Activated CD8-positive, alpha-beta memory T cell treated with anti-CD3 and anti-CD28 coated beads for 48 hours (primary cell): ENCODE results near the gene IL10RA.
"Not testable (repeated sequence)": the region's sequence is repeated elsewhere in the genome, so short reads cannot be mapped to it uniquely, and the experiment has no call there.

Experiments used
- DNase-seq, 3 experiments: peaks; one replicate each; pipeline ENCODE4 v3.0.0-alpha.2; 2020; ENCODE audit warnings: low read depth in 2 of 3, low spot score in 2 of 3

IL10RA gene

GRCh38 chr11:117961896-117962295 lies 24.3 kb upstream of the IL10RA start:
- DNase-seq, result no peak

- DNase-seq, result no peak
Observed at GRCh38 chr11:117962826-117963225, 23.4 kb upstream of the IL10RA start.

- no peak for DNase-seq
Observed at GRCh38 chr11:117966908-117967307, 19.3 kb upstream of the IL10RA start.

- DNase-seq, result no peak
Observed at GRCh38 chr11:117969160-117969991, 16.8 kb upstream of the IL10RA start.

GRCh38 chr11:117970400-117971024 lies 15.7 kb upstream of the IL10RA start:
- DNase-seq, result no peak

GRCh38 chr11:117972044-117972443 lies 14.2 kb upstream of the IL10RA start:
- DNase-seq, result no peak

- DNase-seq, result no peak
Observed at GRCh38 chr11:117972629-117973502, 13.3 kb upstream of the IL10RA start.

- no peak for DNase-seq
Observed at GRCh38 chr11:117973503-117973860, 12.7 kb upstream of the IL10RA start.

GRCh38 chr11:117976445-117976844 lies 9.7 kb upstream of the IL10RA start:
- DNase-seq, result no peak

- no peak for DNase-seq
Observed at GRCh38 chr11:117977029-117977428, 9.2 kb upstream of the IL10RA start.

- DNase-seq, result not testable (repeated sequence)
Observed at GRCh38 chr11:117977612-117978264, 8.5 kb upstream of the IL10RA start.

GRCh38 chr11:117978291-117978910 lies 7.8 kb upstream of the IL10RA start:
- not testable (repeated sequence) for DNase-seq

GRCh38 chr11:117978991-117979390 lies 7.2 kb upstream of the IL10RA start:
- DNase-seq, result no peak

- no peak for DNase-seq
Observed at GRCh38 chr11:117979481-117980211, 6.5 kb upstream of the IL10RA start.

- DNase-seq, result no peak
Observed at GRCh38 chr11:117980280-117980679, 5.9 kb upstream of the IL10RA start.

GRCh38 chr11:117980720-117981119 lies 5.5 kb upstream of the IL10RA start:
- no peak for DNase-seq

- no peak for DNase-seq
Observed at GRCh38 chr11:117983163-117983475, 3.1 kb upstream of the IL10RA start.

GRCh38 chr11:117984476-117984875 lies 1.7 kb upstream of the IL10RA start:
- no peak for DNase-seq

GRCh38 chr11:117986981-117987574 lies 884 bp downstream of the IL10RA start:
- DNase-seq, result no peak
